Measurements from ENCODE around the gene RNF125.

GRCh38 chr18:32019251-32019948 is 775 bp downstream of the RNF125 start:
- TF ChIP-seq NFYA (IDR thresholded peaks at IDR 0.05; ENCODE audit: borderline replicate concordance, low read depth, low read length): no peak
- no peak for TF ChIP-seq CREM (IDR thresholded peaks at IDR 0.05; ENCODE audit: low read depth)
- TF ChIP-seq TCF3 (IDR thresholded peaks at IDR 0.05; ENCODE audit: borderline replicate concordance, insufficient read depth, low read depth, low read length): no peak
- no peak for TF ChIP-seq EZH2 (IDR thresholded peaks at IDR 0.05; ENCODE audit: borderline replicate concordance, control insufficient read depth, low read depth, low read length)

Measured in GM12878 (cell line).